Measurements from ENCODE around the gene HNF1B. TPM values are rescaled to one million over a fixed set of nuclear protein-coding genes. Genes with fewer than 3 reads are reported as not detected.
A peak's percentile ranks its signal among the peaks of the same experiment; 100 is the strongest.

HNF1B gene
- 10 to 100 TPM; 22.3 to 37.6 TPM for total RNA-seq

GRCh38 chr17:37744961-37745800 is at the start of gene HNF1B:
Gene HNF1B, minus strand, starts transcription at chr17:37745059. Its CDS starts 175 bp downstream, at chr17:37744884.
- H3K9me3 ChIP-seq: no peaks in the 10 kb centered on the region
- ATAC-seq (peak; percentile 59), DNase-seq (peak; percentile 76 to 84 (median 81))
- WGBS, 2 donors: 1 to 2% methylated on average over 35 of the region's 35 CpGs
- TF ChIP-seq, protein P1, sequence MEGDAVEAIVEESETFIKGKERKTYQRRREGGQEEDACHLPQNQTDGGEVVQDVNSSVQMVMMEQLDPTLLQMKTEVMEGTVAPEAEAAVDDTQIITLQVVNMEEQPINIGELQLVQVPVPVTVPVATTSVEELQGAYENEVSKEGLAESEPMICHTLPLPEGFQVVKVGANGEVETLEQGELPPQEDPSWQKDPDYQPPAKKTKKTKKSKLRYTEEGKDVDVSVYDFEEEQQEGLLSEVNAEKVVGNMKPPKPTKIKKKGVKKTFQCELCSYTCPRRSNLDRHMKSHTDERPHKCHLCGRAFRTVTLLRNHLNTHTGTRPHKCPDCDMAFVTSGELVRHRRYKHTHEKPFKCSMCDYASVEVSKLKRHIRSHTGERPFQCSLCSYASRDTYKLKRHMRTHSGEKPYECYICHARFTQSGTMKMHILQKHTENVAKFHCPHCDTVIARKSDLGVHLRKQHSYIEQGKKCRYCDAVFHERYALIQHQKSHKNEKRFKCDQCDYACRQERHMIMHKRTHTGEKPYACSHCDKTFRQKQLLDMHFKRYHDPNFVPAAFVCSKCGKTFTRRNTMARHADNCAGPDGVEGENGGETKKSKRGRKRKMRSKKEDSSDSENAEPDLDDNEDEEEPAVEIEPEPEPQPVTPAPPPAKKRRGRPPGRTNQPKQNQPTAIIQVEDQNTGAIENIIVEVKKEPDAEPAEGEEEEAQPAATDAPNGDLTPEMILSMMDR (IDR thresholded peaks at IDR 0.05): no peak
- peak; percentile 45 to 89 (median 84) for TF ChIP-seq POLR2A (IDR thresholded peaks at IDR 0.05)
- intact Hi-C loops (cut with DNase I): no loop called here
- no peaks in the 10 kb centered on the region for H3K36me3 ChIP-seq (replicated peaks in 1 of 2; ENCODE audit: insufficient read depth in 1 of 2, low read depth in 2 of 2)
- H3K27ac ChIP-seq: peak within 1 kb of the TSS; percentile 79 to 98 (median 92)
- H3K4me3 ChIP-seq: peak within 1 kb of the TSS; percentile 59 to 89
- H3K27me3 ChIP-seq: no peaks in the 10 kb centered on the region
- peaks cover 42% of the 10 kb centered on the region for H3K4me1 ChIP-seq

DNA sequence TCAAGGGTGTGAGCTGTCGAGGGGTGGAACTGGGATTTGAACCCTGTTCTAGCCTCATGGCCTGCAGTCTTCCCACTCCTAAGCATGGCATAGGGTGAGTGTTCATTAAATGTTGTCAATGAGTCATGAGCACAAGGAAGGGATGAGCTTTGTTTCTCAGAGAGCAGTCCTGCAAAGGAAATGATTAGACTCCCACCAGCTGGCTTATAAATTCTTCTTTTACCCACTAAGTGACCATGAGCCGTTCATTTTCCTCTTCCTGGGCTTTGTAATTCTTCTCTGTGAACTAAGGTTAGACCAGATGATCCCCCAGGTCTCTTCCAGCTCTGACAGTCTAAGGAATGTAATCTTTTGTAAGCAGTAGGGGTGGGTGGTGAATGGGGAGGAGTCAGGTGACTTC is 47.9 kb upstream of the HNF1B start:
- intact Hi-C loops (cut with DNase I): no loop called here
- ATAC-seq: no peak
- no peaks in the 10 kb centered on the region for H3K36me3 ChIP-seq (replicated peaks in 1 of 2; ENCODE audit: insufficient read depth in 1 of 2, low read depth in 2 of 2)
- H3K4me1 ChIP-seq: peaks cover 11% of the 10 kb centered on the region
- no peak overlapping the region for H3K4me3 ChIP-seq
- H3K9me3 ChIP-seq: no peaks in the 10 kb centered on the region
- no peak for DNase-seq
- no peak overlapping the region for H3K27ac ChIP-seq
- TF ChIP-seq, protein P1 (IDR thresholded peaks at IDR 0.05): no peak
- TF ChIP-seq POLR2A (IDR thresholded peaks at IDR 0.05): no peak
- WGBS, 2 donors: 67 to 68% methylated on average over 2 of the region's 2 CpGs
- H3K27me3 ChIP-seq: no peaks in the 10 kb centered on the region

GRCh38 chr17:37791447-37792399 is 46.9 kb upstream of the HNF1B start:
- no peak for TF ChIP-seq POLR2A (IDR thresholded peaks at IDR 0.05)
- TF ChIP-seq, protein P1 (IDR thresholded peaks at IDR 0.05): peak; percentile 37 to 62 (median 53)
- no peaks in the 10 kb centered on the region for H3K36me3 ChIP-seq (replicated peaks in 1 of 2; ENCODE audit: insufficient read depth in 1 of 2, low read depth in 2 of 2)
- peaks cover 22% of the 10 kb centered on the region for H3K4me1 ChIP-seq
- 45 to 46% methylated on average over 19 of the region's 19 CpGs for WGBS, 2 donors
- ATAC-seq: peak; percentile 55
- intact Hi-C loops (cut with DNase I): no loop called here
- no peak overlapping the region for H3K27ac ChIP-seq
- H3K27me3 ChIP-seq: no peaks in the 10 kb centered on the region
- H3K4me3 ChIP-seq: no peak overlapping the region
- H3K9me3 ChIP-seq: no peaks in the 10 kb centered on the region
- peak; percentile 41 to 62 (median 52) for DNase-seq

- no peaks in the 10 kb centered on the region for H3K27me3 ChIP-seq
- H3K4me1 ChIP-seq: peaks cover 24% of the 10 kb centered on the region
- intact Hi-C loops (cut with DNase I): no loop called here
- no peak overlapping the region for H3K4me3 ChIP-seq
- TF ChIP-seq POLR2A (IDR thresholded peaks at IDR 0.05): no peak
- TF ChIP-seq, protein P1 (IDR thresholded peaks at IDR 0.05): no peak
- H3K9me3 ChIP-seq: no peaks in the 10 kb centered on the region
- H3K36me3 ChIP-seq (replicated peaks in 1 of 2; ENCODE audit: insufficient read depth in 1 of 2, low read depth in 2 of 2): no peaks in the 10 kb centered on the region
- ATAC-seq (no peak), DNase-seq (no peak)
- H3K27ac ChIP-seq: no peak overlapping the region
- WGBS, 2 donors: 82 to 90% methylated on average over 9 of the region's 9 CpGs
These were observed 45.1 kb upstream of the HNF1B start for GRCh38 chr17:37789771-37790541.
